Fibroblast of villous mesenchyme (primary cell): ENCODE data around the gene SRC. TPM values are rescaled to one million over a fixed set of nuclear protein-coding genes. Genes with fewer than 3 reads are reported as not detected.

ENCODE experiments used
- DNase-seq: peaks from one replicate; pipeline ENCODE4 v3.0.0-alpha.2; 2010; ENCODE audit warnings: low read depth
- H3K4me3 ChIP-seq: 2 replicates; pipeline ENCODE4 v1.5.1; 2011; ENCODE audit warnings: low read depth, mild to moderate bottlenecking, low read length
- total RNA-seq: library from RNA; depleted of rRNA; stranded (reverse); fragments of >200 nt; gene quantifications from 2 replicates; pipeline ENCODE4 v1.2.3, GENCODE V29; 2012
- TF ChIP-seq, protein P1 (sequence below): IDR thresholded peaks from 2 replicates; pipeline ENCODE4 v1.5.1; 2012; ENCODE audit warnings: low read depth, mild to moderate bottlenecking, low read length; ENCODE audit not compliant: insufficient read depth

The SRC gene
- total RNA-seq, 1 donor: 20.3 TPM

DNA sequence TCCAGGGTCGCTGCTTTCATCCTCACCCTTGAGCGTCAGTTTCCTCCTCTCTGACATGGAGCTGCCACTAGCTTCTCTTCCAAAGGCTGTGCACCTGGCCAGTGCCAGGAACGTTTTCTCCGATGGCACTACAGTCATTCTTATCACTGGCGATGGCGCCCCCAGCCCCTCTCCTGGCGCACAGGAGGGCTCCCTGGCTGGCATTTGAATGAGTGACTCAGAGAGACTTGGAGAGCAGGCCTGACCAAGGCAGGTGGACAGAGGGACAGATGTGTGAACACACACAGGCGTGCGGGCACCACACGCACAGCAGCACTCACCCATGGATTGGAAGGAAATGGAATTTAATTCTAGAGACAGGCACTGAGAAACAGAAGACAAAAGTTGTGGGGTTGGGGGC, 77.6 kb downstream of the SRC start:
- DNase-seq: no peak
- TF ChIP-seq, protein P1, sequence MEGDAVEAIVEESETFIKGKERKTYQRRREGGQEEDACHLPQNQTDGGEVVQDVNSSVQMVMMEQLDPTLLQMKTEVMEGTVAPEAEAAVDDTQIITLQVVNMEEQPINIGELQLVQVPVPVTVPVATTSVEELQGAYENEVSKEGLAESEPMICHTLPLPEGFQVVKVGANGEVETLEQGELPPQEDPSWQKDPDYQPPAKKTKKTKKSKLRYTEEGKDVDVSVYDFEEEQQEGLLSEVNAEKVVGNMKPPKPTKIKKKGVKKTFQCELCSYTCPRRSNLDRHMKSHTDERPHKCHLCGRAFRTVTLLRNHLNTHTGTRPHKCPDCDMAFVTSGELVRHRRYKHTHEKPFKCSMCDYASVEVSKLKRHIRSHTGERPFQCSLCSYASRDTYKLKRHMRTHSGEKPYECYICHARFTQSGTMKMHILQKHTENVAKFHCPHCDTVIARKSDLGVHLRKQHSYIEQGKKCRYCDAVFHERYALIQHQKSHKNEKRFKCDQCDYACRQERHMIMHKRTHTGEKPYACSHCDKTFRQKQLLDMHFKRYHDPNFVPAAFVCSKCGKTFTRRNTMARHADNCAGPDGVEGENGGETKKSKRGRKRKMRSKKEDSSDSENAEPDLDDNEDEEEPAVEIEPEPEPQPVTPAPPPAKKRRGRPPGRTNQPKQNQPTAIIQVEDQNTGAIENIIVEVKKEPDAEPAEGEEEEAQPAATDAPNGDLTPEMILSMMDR: no peak
- H3K4me3 ChIP-seq: no peak overlapping the region

DNA sequence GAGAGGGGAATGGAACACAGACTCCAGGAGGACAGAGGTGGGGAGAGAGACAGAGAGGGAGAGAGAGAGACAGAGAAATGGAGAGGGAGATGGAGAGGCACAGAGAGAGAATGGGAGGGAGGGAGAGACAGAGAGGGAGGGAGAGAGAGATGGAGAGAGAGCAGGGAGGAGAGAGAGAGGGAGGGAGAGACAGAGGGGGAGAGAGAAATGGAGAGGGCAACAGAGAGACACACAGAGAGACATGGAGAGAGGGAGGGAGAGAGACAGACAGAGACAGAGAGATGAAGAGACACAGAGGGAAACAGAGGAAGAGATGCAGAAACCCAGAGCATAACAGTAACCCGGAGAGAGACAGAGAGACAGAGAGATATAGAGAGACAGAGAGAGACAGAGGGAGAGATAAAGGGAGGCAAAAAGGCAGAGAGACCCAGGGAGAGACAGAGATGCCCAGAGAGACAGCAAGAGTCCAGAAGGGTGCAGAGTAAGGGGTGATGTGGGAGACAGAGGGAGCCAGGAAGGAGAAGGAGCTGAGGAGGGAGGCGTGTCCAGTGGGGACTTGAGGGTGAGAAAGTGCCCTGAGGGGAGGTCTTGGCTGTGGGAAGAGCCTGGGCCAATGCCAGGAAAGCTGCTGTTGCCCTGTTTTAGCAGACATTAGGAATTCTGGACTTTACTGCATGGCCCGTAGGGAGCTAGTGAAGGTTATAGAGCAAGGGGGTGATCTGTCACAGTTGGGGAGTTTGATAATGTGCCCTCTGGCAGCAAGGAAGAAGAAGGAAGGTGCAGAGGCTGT, 78.3 kb downstream of the SRC start:
- no peak for DNase-seq
- TF ChIP-seq, protein P1: no peak
- H3K4me3 ChIP-seq: no peak overlapping the region

DNA sequence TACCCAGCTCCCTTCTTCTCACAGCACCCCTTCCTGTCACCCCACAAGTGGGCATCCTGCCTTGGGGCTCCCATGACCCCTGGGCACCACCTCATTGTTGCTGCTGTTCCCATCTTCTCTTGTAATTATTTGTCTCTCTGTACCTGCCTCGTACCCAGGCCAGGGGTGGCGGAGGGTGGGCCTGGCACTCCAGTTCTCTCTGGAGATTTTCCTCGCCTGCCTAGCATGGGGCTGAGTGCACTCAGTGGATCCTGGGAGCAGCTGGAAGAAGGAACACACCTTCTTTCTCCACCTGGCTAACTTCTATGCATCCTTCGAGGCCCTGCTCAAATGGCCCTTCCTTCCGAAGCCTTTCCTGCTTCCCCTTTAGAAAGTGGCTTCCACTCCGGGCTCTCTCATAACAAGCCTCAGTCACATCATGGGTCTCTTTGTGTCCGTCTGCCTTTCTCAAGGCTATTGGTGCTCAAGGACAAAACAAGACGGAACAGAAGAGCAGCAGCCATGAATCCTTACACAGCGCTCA, 79.2 kb downstream of the SRC start:
- no peak overlapping the region for H3K4me3 ChIP-seq
- DNase-seq: no peak
- TF ChIP-seq, protein P1: no peak

DNA sequence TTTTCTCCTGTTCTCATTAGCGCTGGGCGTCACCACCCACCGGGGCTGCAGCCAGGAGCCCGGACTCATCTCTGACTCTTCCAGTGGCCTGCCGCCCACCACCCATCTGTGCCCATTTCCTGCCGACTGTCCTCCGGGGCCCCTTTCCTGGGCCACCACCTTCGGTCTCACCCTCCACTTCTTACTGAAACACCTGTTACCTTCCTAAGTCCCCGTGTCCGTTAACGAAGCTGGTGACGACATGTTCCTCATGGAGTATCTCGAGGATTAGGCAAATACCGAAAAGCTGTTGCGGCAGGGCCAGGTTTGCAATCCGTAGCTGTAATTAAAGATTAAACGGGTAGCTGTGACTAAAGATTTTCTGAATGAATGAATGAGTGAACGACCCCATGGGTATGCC, 80.2 kb downstream of the SRC start:
- no peak for DNase-seq
- TF ChIP-seq, protein P1: no peak
- H3K4me3 ChIP-seq: no peak overlapping the region

DNA sequence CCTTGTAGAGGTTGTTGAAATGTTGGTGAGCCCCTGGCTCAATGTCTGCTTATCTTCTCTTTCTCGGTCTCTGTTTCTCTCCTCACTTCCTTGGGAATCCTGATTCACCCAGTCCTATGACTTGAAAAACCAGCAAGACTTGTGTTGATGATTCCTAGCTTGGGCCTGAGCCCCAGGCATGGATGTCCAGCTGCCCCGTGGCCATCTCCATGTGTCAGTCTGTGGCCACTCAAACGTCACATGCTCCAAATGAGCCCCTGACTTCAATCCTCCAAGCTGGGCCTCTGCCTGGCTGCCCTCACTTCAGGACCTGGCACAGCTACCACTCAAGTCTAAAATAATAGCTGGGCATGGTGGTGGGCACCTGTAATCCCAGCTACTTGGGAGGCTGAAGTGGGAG, 81.0 kb downstream of the SRC start:
- DNase-seq: no peak
- TF ChIP-seq, protein P1: no peak
- H3K4me3 ChIP-seq: no peak overlapping the region

DNA sequence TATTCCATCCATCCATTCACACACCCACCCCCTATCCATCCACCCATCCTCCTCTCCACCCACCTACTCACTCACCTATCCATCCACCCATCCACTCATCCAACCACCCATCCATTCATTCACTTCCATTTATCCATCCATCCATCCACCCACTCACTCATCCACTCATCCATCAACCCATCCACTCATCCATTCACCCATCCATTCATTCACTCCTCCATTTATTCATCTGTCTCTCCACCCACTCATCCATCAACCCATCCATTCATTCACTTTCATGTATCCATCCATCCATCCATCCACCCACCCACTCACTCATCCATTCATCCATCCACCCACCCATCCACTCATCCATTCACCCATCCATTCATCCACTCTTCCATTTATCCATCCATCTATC, 84.1 kb downstream of the SRC start:
- DNase-seq: no peak
- no peak overlapping the region for H3K4me3 ChIP-seq
- TF ChIP-seq, protein P1: no peak
